B cell (primary cell): ENCODE data around the gene C2orf81. TPM values are rescaled to one million over a fixed set of nuclear protein-coding genes. Genes with fewer than 3 reads are reported as not detected.
A peak's percentile ranks its signal among the peaks of the same experiment; 100 is the strongest.

ENCODE experiments used
- ATAC-seq: fragments of 200-7000 bp; cut with Tn5 transposase; one replicate; pipeline ENCODE4 v1.10.0; 2021; ENCODE audit warnings: low read depth, mild to moderate bottlenecking, moderate number of reproducible peaks, moderate library complexity
- CTCF ChIA-PET: fragments of 350-600 bp; sonication (Branson Sonifier 250); formaldehyde crosslinking; loops from one replicate; lab custom pipeline; 2021; ENCODE audit warnings: antibody characterized with exemption, inconsistent platforms; lab: Charles Lee
- POLR2A ChIA-PET: fragments of 350-600 bp; sonication (Branson Sonifier 250); formaldehyde crosslinking; loops from one replicate; lab custom pipeline; 2021; ENCODE audit warnings: antibody characterized with exemption; lab: Charles Lee
- DNase-seq: peaks from one replicate; pipeline ENCODE4 v3.0.0; 2013
- H2AFZ ChIP-seq: 2 replicates; pipeline ENCODE4 v1.6.1; 2012; ENCODE audit warnings: mild to moderate bottlenecking, low read depth, low read length; ENCODE audit not compliant: insufficient read depth, poor library complexity, severe bottlenecking
- H3K27ac ChIP-seq, 2 donors: 1 replicate in 1 of 2; 2 replicates in 1 of 2; pipeline ENCODE4 v1.5.1; 2012 to 2013; ENCODE audit warnings: low read length in 2 of 2, mild to moderate bottlenecking in 2 of 2, moderate library complexity in 1 of 2
- H3K27me3 ChIP-seq, 4 experiments: fragments of 200-600 bp in 1 of 4; sonication (generic) in 1 of 4; replicated peaks in 1 of 4; 1 replicate in 2 of 4; 2 replicates in 2 of 4; pipeline versions ENCODE4 v1.6.1 to v1.7.0; 2013 to 2016; ENCODE audit warnings: low read length in 3 of 4, mild to moderate bottlenecking in 2 of 4, mixed read lengths in 1 of 4, moderate library complexity in 1 of 4; ENCODE audit not compliant: insufficient read depth in 4 of 4, control insufficient read depth in 3 of 4; ENCODE audit errors: control extremely low read depth in 1 of 4
- H3K36me3 ChIP-seq, 2 experiments: replicated peaks in 1 of 2; 1 replicate in 1 of 2; 2 replicates in 1 of 2; pipeline versions ENCODE4 v1.6.1 to v1.7.1; 2013; ENCODE audit warnings: low read length in 1 of 2; ENCODE audit not compliant: insufficient read depth in 2 of 2, control insufficient read depth in 1 of 2; ENCODE audit errors: control extremely low read depth in 1 of 2, extremely low read depth in 1 of 2
- H3K4me1 ChIP-seq, 2 donors: fragments of 200-600 bp in 1 of 2; sonication (generic) in 1 of 2; 1 replicate in 1 of 2; 2 replicates in 1 of 2; pipeline versions ENCODE4 v1.5.1 to v1.6.1; 2013 to 2017; ENCODE audit warnings: low read length in 2 of 2; ENCODE audit not compliant: control insufficient read depth in 2 of 2, insufficient read depth in 2 of 2
- H3K4me2 ChIP-seq: replicated peaks from 2 replicates; pipeline ENCODE3; 2012; ENCODE audit warnings: mild to moderate bottlenecking, low read depth, low read length; ENCODE audit not compliant: poor library complexity, severe bottlenecking
- H3K4me3 ChIP-seq, 5 experiments: fragments of 200-600 bp in 1 of 5; sonication (generic) in 1 of 5; 1 replicate in 3 of 5; 2 replicates in 2 of 5; pipeline versions ENCODE4 v1.5.1 to v1.7.0; 2011 to 2016; ENCODE audit warnings: low read length in 4 of 5, mild to moderate bottlenecking in 4 of 5, low read depth in 2 of 5, control low read depth in 1 of 5, moderate library complexity in 1 of 5; ENCODE audit not compliant: insufficient read depth in 1 of 5; ENCODE audit errors: control extremely low read depth in 1 of 5, extremely low read depth in 1 of 5
- H3K79me2 ChIP-seq: fragments of 200-600 bp; sonication (generic); one replicate; pipeline ENCODE4 v1.6.0; 2016; ENCODE audit warnings: low read length; ENCODE audit not compliant: control insufficient read depth, insufficient read depth
- H3K9ac ChIP-seq: fragments of 200-600 bp; sonication (generic); 2 replicates; pipeline ENCODE4 v1.6.1; 2017; ENCODE audit warnings: mild to moderate bottlenecking, low read length, moderate library complexity
- H3K9me3 ChIP-seq, 3 donors: one replicate each; pipeline versions ENCODE4 v1.6.1 to v1.7.1; 2013; ENCODE audit warnings: low read length in 2 of 3; ENCODE audit not compliant: control insufficient read depth in 2 of 3, insufficient read depth in 1 of 3; ENCODE audit errors: control extremely low read depth in 1 of 3
- H4K20me1 ChIP-seq: 2 replicates; pipeline ENCODE4 v1.6.0; 2012; ENCODE audit warnings: mild to moderate bottlenecking, low read length; ENCODE audit not compliant: insufficient read depth, control insufficient read depth, poor library complexity, severe bottlenecking
- H3K27ac Mint-ChIP-seq: one replicate; pipeline ENCODE4 v1.8.0; 2021; ENCODE audit warnings: mixed read lengths
- H3K27me3 Mint-ChIP-seq: one replicate; pipeline ENCODE4 v1.8.0; 2021; ENCODE audit warnings: mixed read lengths
- H3K4me1 Mint-ChIP-seq: one replicate; pipeline ENCODE4 v1.8.0; 2021; ENCODE audit warnings: mixed read lengths
- H3K4me3 Mint-ChIP-seq: one replicate; pipeline ENCODE4 v1.8.0; 2021; ENCODE audit warnings: mixed read lengths
- H3K9me3 Mint-ChIP-seq: one replicate; pipeline ENCODE4 v1.8.0; 2022; ENCODE audit warnings: mixed read lengths; ENCODE audit not compliant: insufficient read depth
- EZH2 ChIP-seq: IDR thresholded peaks from 2 replicates; pipeline ENCODE4 v1.6.1; 2012; ENCODE audit warnings: borderline replicate concordance, low read depth, mild to moderate bottlenecking, moderate library complexity, low read length; ENCODE audit not compliant: insufficient read depth, poor library complexity, severe bottlenecking
- WGBS: methylation state at CpG from one replicate; pipeline ENCODE4 v1.1.5; 2013; ENCODE audit warnings: missing lambda C conversion rate; ENCODE audit not compliant: insufficient coverage; 5-methylcytosine and 5-hydroxymethylcytosine counted together
- intact Hi-C: fragments of 100-400 bp; cut with micrococcal nuclease; formaldehyde crosslinking; loops from one replicate; pipeline ENCODE4 v1.10.0; 2022
- polyA plus RNA-seq: library from polyadenylated mRNA; depleted of rRNA; stranded (reverse); fragments of >200 nt; gene quantifications from 2 replicates; pipeline ENCODE4 v1.2.3, GENCODE V29; 2012
- total RNA-seq, 2 donors: library from RNA; stranded (reverse); fragments of 120-200 nt in 1 of 2; gene quantifications; 1 replicate in 1 of 2; 2 replicates in 1 of 2; pipeline versions ENCODE4 v1.2.3 to v1.2.4, GENCODE V29; 2013 to 2022
- TF ChIP-seq, protein P1 (sequence below): fragments of 200-600 bp; IDR thresholded peaks from one replicate; pipeline ENCODE4 v1.8.0; 2022; ENCODE audit warnings: antibody characterized with exemption, mild to moderate bottlenecking

Gene C2orf81
- total and polyA plus RNA-seq, 2 donors (not counting 1 experiment from before 2014, with no cell fraction given) = 5.4 to 8.6 TPM

DNA sequence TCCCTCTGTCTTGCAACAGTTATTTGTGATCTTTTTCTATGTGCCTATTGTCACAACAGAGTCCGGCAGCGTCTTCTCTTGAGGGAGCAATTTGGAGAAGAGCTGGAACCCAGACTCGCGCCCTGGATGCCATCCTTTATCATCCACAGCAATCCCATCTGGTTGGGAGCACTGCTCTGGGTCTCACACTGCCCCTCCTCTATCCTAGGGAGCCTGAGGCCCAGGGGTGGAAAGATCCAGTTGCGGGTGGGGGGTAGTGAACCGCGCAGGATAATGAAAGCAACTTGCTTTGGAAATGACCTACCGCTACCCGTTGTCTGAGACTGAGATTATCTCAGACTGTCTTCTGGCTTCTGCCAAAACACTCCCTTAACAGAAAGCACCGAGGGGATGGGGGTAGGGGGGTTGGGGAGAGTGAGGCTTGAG, 37.5 kb upstream of the C2orf81 start:
- Histone ChIP-seq H3K27ac (peak overlapping the region; percentile 52 to 97), H3K4me3 (peak overlapping the region; percentile 73 to 100 (median 85)), H3K4me2 (peak overlapping the region; percentile 96), H3K4me1 (peaks cover 33 to 42% of the 10 kb centered on the region in 2 donors), H2AFZ (peak overlapping the region; percentile 71), H3K36me3 (peaks cover 0 to 24% of the 10 kb centered on the region in 2 experiments), H3K27me3 (no peaks in the 10 kb centered on the region), H4K20me1 (peaks cover 10% of the 10 kb centered on the region), H3K9ac (peak overlapping the region; percentile 97), H3K79me2 (peaks cover 34% of the 10 kb centered on the region), H3K9me3 (no peaks in the 10 kb centered on the region)
- 18% methylated on average over 4 of the region's 10 CpGs for WGBS
- intact Hi-C loops = loop anchor here (1.0 to 5.0 kb wide), 7 partner anchors 13 to 282 kb away; partner anchors contain the start of genes AUP1, C2orf81, DOK1 and HTRA2
- ChIA-PET CTCF (interaction anchor here (0.5 to 5.7 kb wide), 7 partner anchors 8 to 378 kb away, joined by 3 to 54 read pairs (median 3); partner anchors contain the start of genes CCDC142, MRPL53 and TTC31), POLR2A (interaction anchor here (0.5 to 6.0 kb wide), 11 partner anchors 8 to 281 kb away, joined by 3 to 63 read pairs (median 4); partner anchors contain the start of genes AUP1, C2orf81, CCDC142 and HTRA2)
- no peaks in the 10 kb centered on the region for H3K27me3 Mint-ChIP-seq
- no peaks in the 10 kb centered on the region for H3K9me3 Mint-ChIP-seq
- H3K4me3 Mint-ChIP-seq = peak overlapping the region; percentile 94
- peak overlapping the region; percentile 99 for H3K27ac Mint-ChIP-seq
- ATAC-seq (no peak), DNase-seq (no peak)
- H3K4me1 Mint-ChIP-seq = peaks cover 58% of the 10 kb centered on the region
- TF ChIP-seq EZH2 = no peak
- TF ChIP-seq, protein P1, sequence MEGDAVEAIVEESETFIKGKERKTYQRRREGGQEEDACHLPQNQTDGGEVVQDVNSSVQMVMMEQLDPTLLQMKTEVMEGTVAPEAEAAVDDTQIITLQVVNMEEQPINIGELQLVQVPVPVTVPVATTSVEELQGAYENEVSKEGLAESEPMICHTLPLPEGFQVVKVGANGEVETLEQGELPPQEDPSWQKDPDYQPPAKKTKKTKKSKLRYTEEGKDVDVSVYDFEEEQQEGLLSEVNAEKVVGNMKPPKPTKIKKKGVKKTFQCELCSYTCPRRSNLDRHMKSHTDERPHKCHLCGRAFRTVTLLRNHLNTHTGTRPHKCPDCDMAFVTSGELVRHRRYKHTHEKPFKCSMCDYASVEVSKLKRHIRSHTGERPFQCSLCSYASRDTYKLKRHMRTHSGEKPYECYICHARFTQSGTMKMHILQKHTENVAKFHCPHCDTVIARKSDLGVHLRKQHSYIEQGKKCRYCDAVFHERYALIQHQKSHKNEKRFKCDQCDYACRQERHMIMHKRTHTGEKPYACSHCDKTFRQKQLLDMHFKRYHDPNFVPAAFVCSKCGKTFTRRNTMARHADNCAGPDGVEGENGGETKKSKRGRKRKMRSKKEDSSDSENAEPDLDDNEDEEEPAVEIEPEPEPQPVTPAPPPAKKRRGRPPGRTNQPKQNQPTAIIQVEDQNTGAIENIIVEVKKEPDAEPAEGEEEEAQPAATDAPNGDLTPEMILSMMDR = no peak
